ENCODE results near the gene NKTR.

The NKTR gene

DNA sequence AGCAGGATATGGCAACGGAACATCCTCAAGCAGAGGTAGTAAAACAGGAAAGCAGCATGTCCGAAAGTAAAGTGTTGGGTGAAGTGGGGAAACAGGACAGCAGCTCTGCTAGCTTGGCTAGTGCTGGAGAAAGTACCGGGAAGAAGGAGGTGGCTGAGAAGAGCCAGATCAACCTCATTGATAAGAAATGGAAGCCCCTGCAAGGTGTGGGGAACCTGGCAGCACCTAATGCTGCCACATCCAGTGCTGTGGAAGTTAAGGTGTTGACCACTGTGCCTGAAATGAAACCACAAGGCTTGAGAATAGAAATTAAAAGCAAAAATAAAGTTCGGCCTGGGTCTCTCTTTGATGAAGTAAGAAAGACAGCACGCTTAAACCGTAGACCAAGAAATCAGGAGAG lies 38.7 kb downstream of the NKTR start:
- no peak for TF ChIP-seq SPI1 (IDR thresholded peaks at IDR 0.05; ENCODE audit: borderline replicate concordance, low read depth)
- TF ChIP-seq GABPA (IDR thresholded peaks at IDR 0.05; ENCODE audit: low read depth) = no peak
- TF ChIP-seq, protein P1, sequence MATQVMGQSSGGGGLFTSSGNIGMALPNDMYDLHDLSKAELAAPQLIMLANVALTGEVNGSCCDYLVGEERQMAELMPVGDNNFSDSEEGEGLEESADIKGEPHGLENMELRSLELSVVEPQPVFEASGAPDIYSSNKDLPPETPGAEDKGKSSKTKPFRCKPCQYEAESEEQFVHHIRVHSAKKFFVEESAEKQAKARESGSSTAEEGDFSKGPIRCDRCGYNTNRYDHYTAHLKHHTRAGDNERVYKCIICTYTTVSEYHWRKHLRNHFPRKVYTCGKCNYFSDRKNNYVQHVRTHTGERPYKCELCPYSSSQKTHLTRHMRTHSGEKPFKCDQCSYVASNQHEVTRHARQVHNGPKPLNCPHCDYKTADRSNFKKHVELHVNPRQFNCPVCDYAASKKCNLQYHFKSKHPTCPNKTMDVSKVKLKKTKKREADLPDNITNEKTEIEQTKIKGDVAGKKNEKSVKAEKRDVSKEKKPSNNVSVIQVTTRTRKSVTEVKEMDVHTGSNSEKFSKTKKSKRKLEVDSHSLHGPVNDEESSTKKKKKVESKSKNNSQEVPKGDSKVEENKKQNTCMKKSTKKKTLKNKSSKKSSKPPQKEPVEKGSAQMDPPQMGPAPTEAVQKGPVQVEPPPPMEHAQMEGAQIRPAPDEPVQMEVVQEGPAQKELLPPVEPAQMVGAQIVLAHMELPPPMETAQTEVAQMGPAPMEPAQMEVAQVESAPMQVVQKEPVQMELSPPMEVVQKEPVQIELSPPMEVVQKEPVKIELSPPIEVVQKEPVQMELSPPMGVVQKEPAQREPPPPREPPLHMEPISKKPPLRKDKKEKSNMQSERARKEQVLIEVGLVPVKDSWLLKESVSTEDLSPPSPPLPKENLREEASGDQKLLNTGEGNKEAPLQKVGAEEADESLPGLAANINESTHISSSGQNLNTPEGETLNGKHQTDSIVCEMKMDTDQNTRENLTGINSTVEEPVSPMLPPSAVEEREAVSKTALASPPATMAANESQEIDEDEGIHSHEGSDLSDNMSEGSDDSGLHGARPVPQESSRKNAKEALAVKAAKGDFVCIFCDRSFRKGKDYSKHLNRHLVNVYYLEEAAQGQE (IDR thresholded peaks at IDR 0.05; ENCODE audit: insufficient replicate concordance, low read depth) = no peak
- no peak for TF ChIP-seq POLR2AphosphoS5 (IDR thresholded peaks at IDR 0.05; ENCODE audit: low read depth)
- TF ChIP-seq, protein P2, sequence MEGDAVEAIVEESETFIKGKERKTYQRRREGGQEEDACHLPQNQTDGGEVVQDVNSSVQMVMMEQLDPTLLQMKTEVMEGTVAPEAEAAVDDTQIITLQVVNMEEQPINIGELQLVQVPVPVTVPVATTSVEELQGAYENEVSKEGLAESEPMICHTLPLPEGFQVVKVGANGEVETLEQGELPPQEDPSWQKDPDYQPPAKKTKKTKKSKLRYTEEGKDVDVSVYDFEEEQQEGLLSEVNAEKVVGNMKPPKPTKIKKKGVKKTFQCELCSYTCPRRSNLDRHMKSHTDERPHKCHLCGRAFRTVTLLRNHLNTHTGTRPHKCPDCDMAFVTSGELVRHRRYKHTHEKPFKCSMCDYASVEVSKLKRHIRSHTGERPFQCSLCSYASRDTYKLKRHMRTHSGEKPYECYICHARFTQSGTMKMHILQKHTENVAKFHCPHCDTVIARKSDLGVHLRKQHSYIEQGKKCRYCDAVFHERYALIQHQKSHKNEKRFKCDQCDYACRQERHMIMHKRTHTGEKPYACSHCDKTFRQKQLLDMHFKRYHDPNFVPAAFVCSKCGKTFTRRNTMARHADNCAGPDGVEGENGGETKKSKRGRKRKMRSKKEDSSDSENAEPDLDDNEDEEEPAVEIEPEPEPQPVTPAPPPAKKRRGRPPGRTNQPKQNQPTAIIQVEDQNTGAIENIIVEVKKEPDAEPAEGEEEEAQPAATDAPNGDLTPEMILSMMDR (IDR thresholded peaks at IDR 0.05; ENCODE audit: insufficient read depth, low read length) = no peak
- Histone ChIP-seq H3K27ac (replicated peaks) (no peak overlapping the region), H3K4me3 (replicated peaks; ENCODE audit: insufficient read depth, low read length) (no peak overlapping the region), H3K27me3 (ENCODE audit: insufficient read depth, poor library complexity, severe bottlenecking) (no peaks in the 10 kb centered on the region)
- DNase-seq (ENCODE audit: low read depth in 1 of 2, low spot score in 1 of 2) = no peak

DNA sequence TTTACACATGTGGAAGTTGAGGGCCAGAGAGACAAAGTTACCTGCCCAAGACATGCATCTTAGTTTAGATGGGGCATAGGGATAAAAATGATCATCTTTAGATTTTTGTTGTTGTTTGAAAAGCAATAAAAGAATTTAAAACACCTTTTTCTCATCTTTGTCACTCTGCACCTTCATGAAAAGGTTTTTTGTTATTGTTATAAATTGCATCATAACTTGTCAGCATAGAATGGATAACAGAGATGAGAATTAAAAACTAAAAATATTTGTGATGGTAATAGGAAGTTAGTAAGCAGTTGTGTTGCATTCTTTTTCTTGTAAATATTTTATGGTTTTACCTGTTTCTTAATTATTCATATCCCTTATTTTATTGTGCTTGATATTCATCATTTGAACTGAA lies 39.6 kb downstream of the NKTR start:
- no peak for DNase-seq (ENCODE audit: low read depth in 1 of 2, low spot score in 1 of 2)
- Histone ChIP-seq H3K4me3 (replicated peaks; ENCODE audit: insufficient read depth, low read length) (no peak overlapping the region), H3K27ac (replicated peaks) (no peak overlapping the region), H3K27me3 (ENCODE audit: insufficient read depth, poor library complexity, severe bottlenecking) (no peaks in the 10 kb centered on the region)
- TF ChIP-seq SPI1 (IDR thresholded peaks at IDR 0.05; ENCODE audit: borderline replicate concordance, low read depth) = no peak
- no peak for TF ChIP-seq POLR2AphosphoS5 (IDR thresholded peaks at IDR 0.05; ENCODE audit: low read depth)
- TF ChIP-seq, protein P2 (IDR thresholded peaks at IDR 0.05; ENCODE audit: insufficient read depth, low read length) = no peak
- no peak for TF ChIP-seq GABPA (IDR thresholded peaks at IDR 0.05; ENCODE audit: low read depth)
- TF ChIP-seq, protein P1 (IDR thresholded peaks at IDR 0.05; ENCODE audit: insufficient replicate concordance, low read depth) = no peak

DNA sequence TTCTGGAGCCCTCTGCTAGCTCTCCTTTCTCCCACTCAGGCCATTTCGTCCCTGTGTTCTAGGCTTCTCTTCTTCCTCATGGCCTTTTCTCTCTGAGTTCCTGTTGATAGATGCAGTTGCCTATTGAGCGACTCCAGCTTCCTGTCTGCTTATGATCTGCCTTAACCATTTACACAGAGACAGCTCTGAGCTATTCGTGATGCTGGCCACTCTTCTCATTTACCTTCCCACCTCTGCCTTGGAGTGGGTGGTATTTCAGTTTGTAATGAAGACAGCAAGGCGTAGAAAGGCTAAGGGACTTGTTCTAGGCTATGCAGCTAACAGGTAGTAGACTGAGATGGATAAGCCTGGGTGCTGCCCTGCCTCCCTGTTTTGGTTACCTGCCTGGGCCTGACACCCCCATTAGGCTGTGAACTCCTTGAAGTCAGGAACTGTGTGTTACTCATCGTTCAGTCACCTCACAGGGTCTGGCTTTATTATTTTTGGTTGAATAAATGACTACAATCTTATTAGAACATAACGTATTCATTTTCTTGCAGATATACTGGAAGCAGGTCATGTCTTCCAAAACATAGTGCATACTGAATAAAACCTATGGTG lies 40.4 kb downstream of the NKTR start:
- Histone ChIP-seq H3K27me3 (ENCODE audit: insufficient read depth, poor library complexity, severe bottlenecking) (no peaks in the 10 kb centered on the region), H3K4me3 (replicated peaks; ENCODE audit: insufficient read depth, low read length) (no peak overlapping the region), H3K27ac (replicated peaks) (no peak overlapping the region)
- TF ChIP-seq, protein P1 (IDR thresholded peaks at IDR 0.05; ENCODE audit: insufficient replicate concordance, low read depth) = no peak
- no peak for DNase-seq (ENCODE audit: low read depth in 1 of 2, low spot score in 1 of 2)
